Hepatocyte (in vitro differentiated cells): ENCODE measurements around the gene OXLD1. TPM values are rescaled to one million over a fixed set of nuclear protein-coding genes. Genes with fewer than 3 reads are reported as not detected.

ENCODE experiments used
- DNase-seq: peaks from one replicate; pipeline ENCODE4 v3.0.0-alpha.2; 2016; ENCODE audit warnings: low spot score
- H2AFZ ChIP-seq: fragments of 200-600 bp; sonication (generic); 2 replicates; pipeline ENCODE4 v1.6.0; 2016; ENCODE audit warnings: antibody characterized with exemption, mild to moderate bottlenecking
- H3K27ac ChIP-seq: fragments of 200-600 bp; sonication (generic); 2 replicates; pipeline ENCODE4 v1.5.1; 2016; ENCODE audit warnings: mild to moderate bottlenecking
- H3K27me3 ChIP-seq: fragments of 200-600 bp; sonication (generic); 2 replicates; pipeline ENCODE4 v1.6.1; 2016
- H3K36me3 ChIP-seq: fragments of 200-600 bp; sonication (generic); replicated peaks from 2 replicates; pipeline ENCODE4 v1.5.1; 2016; ENCODE audit warnings: low read depth; ENCODE audit not compliant: insufficient read depth
- H3K4me1 ChIP-seq: fragments of 200-600 bp; sonication (generic); 2 replicates; pipeline ENCODE4 v1.5.1; 2016; ENCODE audit warnings: mild to moderate bottlenecking, moderate library complexity; ENCODE audit not compliant: insufficient read depth
- H3K4me2 ChIP-seq: fragments of 200-600 bp; sonication (generic); 2 replicates; pipeline ENCODE4 v1.6.0; 2016
- H3K4me3 ChIP-seq: fragments of 200-600 bp; sonication (generic); 2 replicates; pipeline ENCODE4 v1.5.1; 2016; ENCODE audit warnings: mild to moderate bottlenecking
- H3K79me2 ChIP-seq: fragments of 200-600 bp; sonication (generic); 2 replicates; pipeline ENCODE4 v1.6.0; 2017; ENCODE audit warnings: mild to moderate bottlenecking
- H3K9me2 ChIP-seq: fragments of 200-600 bp; sonication (generic); replicated peaks from 2 replicates; pipeline ENCODE4 v1.6.0; 2017; ENCODE audit warnings: mild to moderate bottlenecking; ENCODE audit not compliant: insufficient read depth
- H3K9me3 ChIP-seq: fragments of 200-600 bp; sonication (generic); 2 replicates; pipeline ENCODE4 v1.5.1; 2016; ENCODE audit warnings: low read depth, mild to moderate bottlenecking
- H4K20me1 ChIP-seq: fragments of 200-600 bp; sonication (generic); 2 replicates; pipeline ENCODE4 v1.6.0; 2016; ENCODE audit warnings: mild to moderate bottlenecking; ENCODE audit not compliant: insufficient read depth, poor library complexity, severe bottlenecking
- CTCF ChIP-seq: fragments of 200-600 bp; sonication (generic); IDR thresholded peaks from 2 replicates; pipeline ENCODE4 v1.5.1; 2016; ENCODE audit warnings: antibody characterized with exemption, mild to moderate bottlenecking; ENCODE audit not compliant: poor library complexity
- EZH2 ChIP-seq: fragments of 200-600 bp; sonication (generic); IDR thresholded peaks from 2 replicates; pipeline ENCODE4 v1.6.1; 2016; ENCODE audit warnings: antibody characterized with exemption, mild to moderate bottlenecking, borderline replicate concordance
- EZH2phosphoT487 ChIP-seq: fragments of 200-600 bp; sonication (generic); IDR thresholded peaks from one replicate; pipeline ENCODE4 v1.6.1; 2018; ENCODE audit warnings: antibody characterized with exemption, mild to moderate bottlenecking, low read depth, moderate library complexity; ENCODE audit not compliant: unreplicated experiment, severe bottlenecking
- WGBS: methylation state at CpG from one replicate; pipeline ENCODE4 v1.1.6; 2016; ENCODE audit warnings: low lambda C conversion rate; ENCODE audit errors: missing lambda C conversion rate; 5-methylcytosine and 5-hydroxymethylcytosine counted together
- microRNA-seq: library from miRNA; unstranded; fragments of <30 nt; microRNA quantifications from one replicate; pipeline ENCODE4, GENCODE V29; 2017
- polyA plus RNA-seq: library from polyadenylated mRNA; unstranded; fragments of >200 nt; fragmentation: Nextera tagmentation; extraction: Ambion mirVana; gene quantifications from 2 replicates; pipeline ENCODE4 v1.2.1, GENCODE V29; 2016
- small RNA-seq: library from RNA; depleted of rRNA; stranded (forward); fragments of <200 nt; gene quantifications from one replicate; pipeline ENCODE3, GENCODE V24; 2014
- total RNA-seq: library from RNA; depleted of rRNA; stranded (reverse); fragments of >200 nt; gene quantifications from 2 replicates; pipeline ENCODE4 v1.2.3, GENCODE V29; 2014

OXLD1 gene
- total and polyA plus RNA-seq, 2 experiments from 2014 or later: 37.8 to 39.8 TPM

- Histone ChIP-seq H3K4me3 (no peak overlapping the region), H3K36me3 (no peaks in the 10 kb centered on the region), H3K79me2 (peaks cover 63% of the 10 kb centered on the region), H3K4me2 (no peak overlapping the region), H3K27ac (no peak overlapping the region), H2AFZ (no peak overlapping the region), H3K9me3 (no peaks in the 10 kb centered on the region), H3K27me3 (no peaks in the 10 kb centered on the region), H3K9me2 (no peaks in the 10 kb centered on the region), H4K20me1 (peaks cover 26% of the 10 kb centered on the region), H3K4me1 (no peaks in the 10 kb centered on the region)
- DNase-seq: no peak
- TF ChIP-seq EZH2phosphoT487: no peak
- no peak for TF ChIP-seq EZH2
- TF ChIP-seq CTCF: no peak
- 97% methylated on average over 7 of the region's 7 CpGs for WGBS
Observed at GRCh38 chr17:81616877-81617276, 49.5 kb downstream of the OXLD1 start.

GRCh38 chr17:81615401-81615930, 50.9 kb downstream of the OXLD1 start:
- no peaks in the 10 kb centered on the region for H3K27me3 ChIP-seq
- no peak overlapping the region for H2AFZ ChIP-seq
- H3K4me3 ChIP-seq: no peak overlapping the region
- peaks cover 54% of the 10 kb centered on the region for H3K79me2 ChIP-seq
- peaks cover 26% of the 10 kb centered on the region for H4K20me1 ChIP-seq
- H3K27ac ChIP-seq: no peak overlapping the region
- H3K9me2 ChIP-seq: no peaks in the 10 kb centered on the region
- no peaks in the 10 kb centered on the region for H3K36me3 ChIP-seq
- no peak for TF ChIP-seq EZH2phosphoT487
- no peak for TF ChIP-seq CTCF
- TF ChIP-seq EZH2: no peak
- 97% methylated on average over 4 of the region's 4 CpGs for whole genome bisulfite sequencing
- H3K4me2 ChIP-seq: no peak overlapping the region
- no peaks in the 10 kb centered on the region for H3K4me1 ChIP-seq
- no peak for DNase-seq
- no peaks in the 10 kb centered on the region for H3K9me3 ChIP-seq

Small RNA genes within 50 kb of the gene (microRNA-seq; reads per million reads assigned to microRNA genes)
- not detected for gene MIR6786

Small RNA genes within 50 kb of the gene (small RNA-seq; reads per million reads assigned to genes)
- gene MIR6786: 0.16 reads per million

Other genes with a start within 250 kb of the OXLD1 start
- gene ACTG1, start 153.8 kb downstream of the OXLD1 start, total RNA-seq: 3,207 and 3,298 TPM in 2 replicates
- 2,719 and 2,832 TPM in 2 replicates for gene ACTG1, start 153.8 kb downstream of the OXLD1 start, polyA plus RNA-seq
- 1.8 and 3.7 TPM in 2 replicates for gene FSCN2, start 138.2 kb downstream of the OXLD1 start, total RNA-seq
- 0.29 and 0.40 TPM in 2 replicates for gene FSCN2, start 138.2 kb downstream of the OXLD1 start, polyA plus RNA-seq
- 18.3 and 20.9 TPM in 2 replicates for gene FAAP100, start 114.3 kb downstream of the OXLD1 start, total RNA-seq
- gene FAAP100, start 114.3 kb downstream of the OXLD1 start, polyA plus RNA-seq: 30.7 and 34.4 TPM in 2 replicates
- 48.2 and 54.6 TPM in 2 replicates for gene NPLOC4, start 29.5 kb downstream of the OXLD1 start, total RNA-seq
- 53.7 and 56.1 TPM in 2 replicates for gene NPLOC4, start 29.5 kb downstream of the OXLD1 start, polyA plus RNA-seq
- 1.4 and 3.5 TPM in 2 replicates for gene TSPAN10, start 29.4 kb downstream of the OXLD1 start, total RNA-seq
- 12.0 and 15.2 TPM in 2 replicates for gene TSPAN10, start 29.4 kb downstream of the OXLD1 start, polyA plus RNA-seq
- gene PDE6G, start 10.1 kb downstream of the OXLD1 start, total RNA-seq: 0.87 and 2.1 TPM in 2 replicates
- gene PDE6G, start 10.1 kb downstream of the OXLD1 start, polyA plus RNA-seq: 0.37 and 0.83 TPM in 2 replicates
- 8.3 and 9.1 TPM in 2 replicates for gene CCDC137, start 132 bp upstream of the OXLD1 start, total RNA-seq
- 20.5 and 23.0 TPM in 2 replicates for gene CCDC137, start 132 bp upstream of the OXLD1 start, polyA plus RNA-seq
- gene ARL16, start 17.2 kb upstream of the OXLD1 start, total RNA-seq: 34.2 and 38.8 TPM in 2 replicates
- 64.6 and 70.6 TPM in 2 replicates for gene ARL16, start 17.2 kb upstream of the OXLD1 start, polyA plus RNA-seq
- gene HGS, start 17.4 kb upstream of the OXLD1 start, total RNA-seq: 47.3 and 59.2 TPM in 2 replicates
- gene HGS, start 17.4 kb upstream of the OXLD1 start, polyA plus RNA-seq: 128 and 142 TPM in 2 replicates
- gene MRPL12, start 36.8 kb upstream of the OXLD1 start, total RNA-seq: 24.5 and 37.0 TPM in 2 replicates
- gene MRPL12, start 36.8 kb upstream of the OXLD1 start, polyA plus RNA-seq: 94.6 and 96.1 TPM in 2 replicates
- gene SLC25A10, start 45.7 kb upstream of the OXLD1 start, total RNA-seq: 27.5 and 31.3 TPM in 2 replicates
- 34.8 and 53.2 TPM in 2 replicates for gene SLC25A10, start 45.7 kb upstream of the OXLD1 start, polyA plus RNA-seq
- 2.4 and 2.9 TPM in 2 replicates for gene GCGR, start 137.5 kb upstream of the OXLD1 start, total RNA-seq
- gene GCGR, start 137.5 kb upstream of the OXLD1 start, polyA plus RNA-seq: 2.5 and 3.8 TPM in 2 replicates
- 63.3 and 66.1 TPM in 2 replicates for gene MCRIP1, start 166.7 kb upstream of the OXLD1 start, total RNA-seq
- gene MCRIP1, start 166.7 kb upstream of the OXLD1 start, polyA plus RNA-seq: 118 and 138 TPM in 2 replicates
- gene PPP1R27, start 168.4 kb upstream of the OXLD1 start, total RNA-seq: not detected in 2 replicates
- 0.56 and 0.72 TPM in 2 replicates for gene PPP1R27, start 168.4 kb upstream of the OXLD1 start, polyA plus RNA-seq
- 1,163 and 1,316 TPM in 2 replicates for gene P4HB, start 193.9 kb upstream of the OXLD1 start, total RNA-seq
- gene P4HB, start 193.9 kb upstream of the OXLD1 start, polyA plus RNA-seq: 1,233 and 1,240 TPM in 2 replicates
- gene ARHGDIA, start 204.7 kb upstream of the OXLD1 start, total RNA-seq: 57.0 and 80.7 TPM in 2 replicates
- 295 and 311 TPM in 2 replicates for gene ARHGDIA, start 204.7 kb upstream of the OXLD1 start, polyA plus RNA-seq
- gene ALYREF, start 225.0 kb upstream of the OXLD1 start, total RNA-seq: 50.9 and 55.3 TPM in 2 replicates
- gene ALYREF, start 225.0 kb upstream of the OXLD1 start, polyA plus RNA-seq: 96.4 and 106 TPM in 2 replicates
- 129 and 155 TPM in 2 replicates for gene ANAPC11, start 225.1 kb upstream of the OXLD1 start, total RNA-seq
- gene ANAPC11, start 225.1 kb upstream of the OXLD1 start, polyA plus RNA-seq: 307 and 345 TPM in 2 replicates
- 0.47 and 2.6 TPM in 2 replicates for gene NPB, start 235.6 kb upstream of the OXLD1 start, total RNA-seq
- gene NPB, start 235.6 kb upstream of the OXLD1 start, polyA plus RNA-seq: 2.2 and 3.2 TPM in 2 replicates
- 81.1 and 84.7 TPM in 2 replicates for gene PCYT2, start 244.8 kb upstream of the OXLD1 start, total RNA-seq
- gene PCYT2, start 244.8 kb upstream of the OXLD1 start, polyA plus RNA-seq: 124 and 126 TPM in 2 replicates